ENCODE results near the gene PIEZO2. TPM values are rescaled to one million over a fixed set of nuclear protein-coding genes. Genes with fewer than 3 reads are reported as not detected.

PIEZO2 gene
- total RNA-seq, 1 donor from 2014 or later: 41.2 TPM

GRCh38 chr18:11040823-11041656 is 108.3 kb downstream of the PIEZO2 start:
- Histone ChIP-seq H3K9ac (ENCODE audit: low read depth in 1 of 3, low read length in 3 of 3) (no peak overlapping the region), H3K9me3 (ENCODE audit: control insufficient read depth in 3 of 3, low read length in 3 of 3) (no peaks in the 10 kb centered on the region), H3K4me1 (ENCODE audit: control insufficient read depth in 3 of 3, insufficient read depth in 3 of 3, low read length in 3 of 3) (no peaks in the 10 kb centered on the region), H3K36me3 (ENCODE audit: control insufficient read depth in 3 of 3, insufficient read depth in 3 of 3, low read length in 3 of 3) (no peaks in the 10 kb centered on the region), H3K4me3 (ENCODE audit: low read length in 3 of 3) (no peak overlapping the region), H3K27me3 (ENCODE audit: control insufficient read depth in 3 of 3, insufficient read depth in 3 of 3, low read length in 3 of 3) (no peaks in the 10 kb centered on the region), H3K27ac (ENCODE audit: low read depth, low read length) (no peak overlapping the region)

DNA sequence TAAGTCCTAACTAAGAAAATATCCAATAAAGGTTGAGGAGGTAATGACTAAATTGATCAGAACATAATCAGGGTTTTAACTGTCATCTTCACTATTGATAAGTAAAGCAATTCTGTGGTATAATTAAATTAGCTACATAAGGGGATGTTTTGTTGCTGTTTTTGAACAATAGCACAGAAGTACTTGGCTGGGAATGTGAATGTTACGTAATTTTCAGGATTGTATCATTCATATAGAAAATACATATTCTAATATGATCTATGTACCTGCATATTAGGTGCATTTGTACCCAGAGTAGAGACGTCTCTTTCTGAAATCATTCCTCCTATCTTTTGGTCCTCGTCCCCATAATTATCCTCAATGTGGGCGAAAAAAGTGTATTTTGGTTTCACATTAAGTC is 109.0 kb downstream of the PIEZO2 start:
- no peak overlapping the region for H3K4me3 ChIP-seq (ENCODE audit: low read length in 3 of 3)
- peaks cover 0 to 3% (median 0%) of the 10 kb centered on the region in 3 donors for H3K4me1 ChIP-seq (ENCODE audit: control insufficient read depth in 3 of 3, insufficient read depth in 3 of 3, low read length in 3 of 3)
- no peak overlapping the region for H3K27ac ChIP-seq (ENCODE audit: low read depth, low read length)
- H3K27me3 ChIP-seq (ENCODE audit: control insufficient read depth in 3 of 3, insufficient read depth in 3 of 3, low read length in 3 of 3): no peaks in the 10 kb centered on the region
- H3K36me3 ChIP-seq (ENCODE audit: control insufficient read depth in 3 of 3, insufficient read depth in 3 of 3, low read length in 3 of 3): no peaks in the 10 kb centered on the region
- H3K9me3 ChIP-seq (ENCODE audit: control insufficient read depth in 3 of 3, low read length in 3 of 3): no peaks in the 10 kb centered on the region
- H3K9ac ChIP-seq (ENCODE audit: low read depth in 1 of 3, low read length in 3 of 3): no peak overlapping the region

- Histone ChIP-seq H3K4me3 (ENCODE audit: low read length in 3 of 3) (no peak overlapping the region), H3K9me3 (ENCODE audit: control insufficient read depth in 3 of 3, low read length in 3 of 3) (no peaks in the 10 kb centered on the region), H3K9ac (ENCODE audit: low read depth in 1 of 3, low read length in 3 of 3) (no peak overlapping the region), H3K4me1 (ENCODE audit: control insufficient read depth in 3 of 3, insufficient read depth in 3 of 3, low read length in 3 of 3) (peaks cover 0 to 9% (median 0%) of the 10 kb centered on the region in 3 donors), H3K36me3 (ENCODE audit: control insufficient read depth in 3 of 3, insufficient read depth in 3 of 3, low read length in 3 of 3) (no peaks in the 10 kb centered on the region), H3K27me3 (ENCODE audit: control insufficient read depth in 3 of 3, insufficient read depth in 3 of 3, low read length in 3 of 3) (no peaks in the 10 kb centered on the region), H3K27ac (ENCODE audit: low read depth, low read length) (no peak overlapping the region)
These were observed 111.7 kb downstream of the PIEZO2 start for GRCh38 chr18:11037533-11038240.

DNA sequence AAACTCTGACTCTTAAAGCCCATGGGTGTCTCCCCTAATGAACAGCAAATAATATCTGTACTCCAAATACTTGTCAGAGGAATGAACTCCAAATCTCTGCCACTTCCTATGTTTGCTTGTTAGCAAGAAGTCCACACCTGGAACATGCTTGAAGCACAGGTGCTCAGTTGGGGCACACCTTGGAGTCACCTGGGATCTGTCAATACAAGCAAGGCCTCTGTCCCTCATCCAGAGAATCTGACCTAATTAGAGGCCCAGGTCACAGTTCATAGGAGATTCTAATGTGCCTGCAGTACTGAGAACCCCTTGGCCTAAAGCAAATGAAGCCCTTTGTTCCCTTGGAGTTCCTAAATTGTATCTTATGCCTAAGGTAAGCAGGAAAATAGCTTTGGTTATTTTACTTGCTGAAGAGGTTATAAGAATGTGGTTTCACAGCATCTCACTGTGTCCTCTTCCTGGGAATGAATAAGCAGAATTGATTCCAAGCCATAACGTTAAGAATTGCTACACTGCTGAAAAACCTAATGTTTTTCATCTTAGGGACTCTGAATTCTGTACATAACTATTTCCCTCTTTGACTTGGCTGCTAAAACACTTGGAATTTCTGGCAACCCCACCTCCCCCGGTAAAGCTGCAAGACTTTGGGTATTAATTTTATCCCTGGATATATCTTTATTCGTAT is 113.4 kb downstream of the PIEZO2 start:
- Histone ChIP-seq H3K27me3 (ENCODE audit: control insufficient read depth in 3 of 3, insufficient read depth in 3 of 3, low read length in 3 of 3) (no peaks in the 10 kb centered on the region), H3K9me3 (ENCODE audit: control insufficient read depth in 3 of 3, low read length in 3 of 3) (no peaks in the 10 kb centered on the region), H3K4me3 (ENCODE audit: low read length in 3 of 3) (no peak overlapping the region), H3K27ac (ENCODE audit: low read depth, low read length) (no peak overlapping the region), H3K4me1 (ENCODE audit: control insufficient read depth in 3 of 3, insufficient read depth in 3 of 3, low read length in 3 of 3) (peaks cover 0 to 10% (median 3%) of the 10 kb centered on the region in 3 donors), H3K36me3 (ENCODE audit: control insufficient read depth in 3 of 3, insufficient read depth in 3 of 3, low read length in 3 of 3) (no peaks in the 10 kb centered on the region), H3K9ac (ENCODE audit: low read depth in 1 of 3, low read length in 3 of 3) (no peak overlapping the region)

- peaks cover 0 to 10% (median 3%) of the 10 kb centered on the region in 3 donors for H3K4me1 ChIP-seq (ENCODE audit: control insufficient read depth in 3 of 3, insufficient read depth in 3 of 3, low read length in 3 of 3)
- H3K4me3 ChIP-seq (ENCODE audit: low read length in 3 of 3): no peak overlapping the region
- no peaks in the 10 kb centered on the region for H3K9me3 ChIP-seq (ENCODE audit: control insufficient read depth in 3 of 3, low read length in 3 of 3)
- H3K27ac ChIP-seq (ENCODE audit: low read depth, low read length): no peak overlapping the region
- no peaks in the 10 kb centered on the region for H3K36me3 ChIP-seq (ENCODE audit: control insufficient read depth in 3 of 3, insufficient read depth in 3 of 3, low read length in 3 of 3)
- H3K9ac ChIP-seq (ENCODE audit: low read depth in 1 of 3, low read length in 3 of 3): no peak overlapping the region
- no peaks in the 10 kb centered on the region for H3K27me3 ChIP-seq (ENCODE audit: control insufficient read depth in 3 of 3, insufficient read depth in 3 of 3, low read length in 3 of 3)
These were observed 114.0 kb downstream of the PIEZO2 start for GRCh38 chr18:11035376-11035775.

DNA sequence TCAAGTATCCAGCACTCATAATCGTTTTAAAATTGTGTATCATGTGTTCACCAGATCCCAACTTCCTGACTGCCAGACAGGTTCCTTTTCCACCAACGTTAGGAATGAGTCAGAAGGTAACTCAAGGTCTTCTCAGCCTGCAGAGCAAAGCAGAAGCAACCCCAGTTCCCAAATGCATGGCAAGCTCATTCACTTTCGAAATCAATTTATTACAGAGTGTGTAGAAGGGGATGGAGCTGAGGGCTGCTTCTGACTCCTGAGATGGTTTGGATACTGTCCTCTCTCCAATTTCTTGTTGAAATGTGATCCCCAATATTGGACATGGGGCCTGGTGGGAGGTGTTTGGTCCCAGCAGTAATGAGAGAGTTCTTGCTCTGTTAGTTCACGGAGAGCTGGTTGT is 114.5 kb downstream of the PIEZO2 start:
- Histone ChIP-seq H3K9ac (ENCODE audit: low read depth in 1 of 3, low read length in 3 of 3) (no peak overlapping the region), H3K4me3 (ENCODE audit: low read length in 3 of 3) (no peak overlapping the region), H3K4me1 (ENCODE audit: control insufficient read depth in 3 of 3, insufficient read depth in 3 of 3, low read length in 3 of 3) (peaks cover 0 to 10% (median 3%) of the 10 kb centered on the region in 3 donors), H3K27ac (ENCODE audit: low read depth, low read length) (no peak overlapping the region), H3K9me3 (ENCODE audit: control insufficient read depth in 3 of 3, low read length in 3 of 3) (no peaks in the 10 kb centered on the region), H3K36me3 (ENCODE audit: control insufficient read depth in 3 of 3, insufficient read depth in 3 of 3, low read length in 3 of 3) (no peaks in the 10 kb centered on the region), H3K27me3 (ENCODE audit: control insufficient read depth in 3 of 3, insufficient read depth in 3 of 3, low read length in 3 of 3) (no peaks in the 10 kb centered on the region)

DNA sequence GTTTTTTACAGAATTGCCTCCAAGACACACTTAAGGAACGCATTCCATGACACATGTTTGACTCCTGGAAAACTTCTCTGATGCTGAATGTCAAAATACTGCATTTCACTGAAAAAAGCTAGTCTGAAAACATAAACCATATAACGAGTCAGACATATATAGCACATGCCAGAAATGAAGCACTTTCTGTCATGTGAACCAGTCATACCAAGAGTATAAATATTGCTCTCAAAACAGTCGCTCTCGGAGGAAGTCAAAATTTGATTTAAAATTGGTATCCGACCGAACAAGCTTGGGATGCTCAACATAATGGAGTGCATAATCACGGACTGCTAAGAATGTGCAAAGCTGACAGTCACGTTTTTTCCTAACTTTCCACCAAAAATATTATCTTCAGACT is 115.9 kb downstream of the PIEZO2 start:
- Histone ChIP-seq H3K27ac (ENCODE audit: low read depth, low read length) (no peak overlapping the region), H3K27me3 (ENCODE audit: control insufficient read depth in 3 of 3, insufficient read depth in 3 of 3, low read length in 3 of 3) (no peaks in the 10 kb centered on the region), H3K4me1 (ENCODE audit: control insufficient read depth in 3 of 3, insufficient read depth in 3 of 3, low read length in 3 of 3) (peaks cover 0 to 10% (median 3%) of the 10 kb centered on the region in 3 donors), H3K9ac (ENCODE audit: low read depth in 1 of 3, low read length in 3 of 3) (no peak overlapping the region), H3K4me3 (ENCODE audit: low read length in 3 of 3) (no peak overlapping the region), H3K36me3 (ENCODE audit: control insufficient read depth in 3 of 3, insufficient read depth in 3 of 3, low read length in 3 of 3) (no peaks in the 10 kb centered on the region), H3K9me3 (ENCODE audit: control insufficient read depth in 3 of 3, low read length in 3 of 3) (no peaks in the 10 kb centered on the region)

- no peaks in the 10 kb centered on the region for H3K27me3 ChIP-seq (ENCODE audit: control insufficient read depth in 3 of 3, insufficient read depth in 3 of 3, low read length in 3 of 3)
- H3K9ac ChIP-seq (ENCODE audit: low read depth in 1 of 3, low read length in 3 of 3): no peak overlapping the region
- H3K4me1 ChIP-seq (ENCODE audit: control insufficient read depth in 3 of 3, insufficient read depth in 3 of 3, low read length in 3 of 3): peaks cover 0 to 10% (median 3%) of the 10 kb centered on the region in 3 donors
- no peaks in the 10 kb centered on the region for H3K9me3 ChIP-seq (ENCODE audit: control insufficient read depth in 3 of 3, low read length in 3 of 3)
- H3K36me3 ChIP-seq (ENCODE audit: control insufficient read depth in 3 of 3, insufficient read depth in 3 of 3, low read length in 3 of 3): no peaks in the 10 kb centered on the region
- H3K4me3 ChIP-seq (ENCODE audit: low read length in 3 of 3): no peak overlapping the region
- H3K27ac ChIP-seq (ENCODE audit: low read depth, low read length): no peak overlapping the region
These were observed 117.4 kb downstream of the PIEZO2 start for GRCh38 chr18:11031966-11032365.

GRCh38 chr18:11029021-11029420 is 120.3 kb downstream of the PIEZO2 start:
- Histone ChIP-seq H3K9ac (ENCODE audit: low read depth in 1 of 3, low read length in 3 of 3) (no peak overlapping the region), H3K27me3 (ENCODE audit: control insufficient read depth in 3 of 3, insufficient read depth in 3 of 3, low read length in 3 of 3) (no peaks in the 10 kb centered on the region), H3K4me3 (ENCODE audit: low read length in 3 of 3) (no peak overlapping the region), H3K27ac (ENCODE audit: low read depth, low read length) (no peak overlapping the region), H3K9me3 (ENCODE audit: control insufficient read depth in 3 of 3, low read length in 3 of 3) (no peaks in the 10 kb centered on the region), H3K4me1 (ENCODE audit: control insufficient read depth in 3 of 3, insufficient read depth in 3 of 3, low read length in 3 of 3) (peaks cover 0 to 3% (median 3%) of the 10 kb centered on the region in 3 donors), H3K36me3 (ENCODE audit: control insufficient read depth in 3 of 3, insufficient read depth in 3 of 3, low read length in 3 of 3) (no peaks in the 10 kb centered on the region)

GRCh38 chr18:11027862-11028261 is 121.5 kb downstream of the PIEZO2 start:
- H3K27ac ChIP-seq (ENCODE audit: low read depth, low read length): no peak overlapping the region
- peaks cover 0 to 3% (median 3%) of the 10 kb centered on the region in 3 donors for H3K4me1 ChIP-seq (ENCODE audit: control insufficient read depth in 3 of 3, insufficient read depth in 3 of 3, low read length in 3 of 3)
- H3K9me3 ChIP-seq (ENCODE audit: control insufficient read depth in 3 of 3, low read length in 3 of 3): no peaks in the 10 kb centered on the region
- H3K9ac ChIP-seq (ENCODE audit: low read depth in 1 of 3, low read length in 3 of 3): no peak overlapping the region
- no peak overlapping the region for H3K4me3 ChIP-seq (ENCODE audit: low read length in 3 of 3)
- H3K36me3 ChIP-seq (ENCODE audit: control insufficient read depth in 3 of 3, insufficient read depth in 3 of 3, low read length in 3 of 3): no peaks in the 10 kb centered on the region
- H3K27me3 ChIP-seq (ENCODE audit: control insufficient read depth in 3 of 3, insufficient read depth in 3 of 3, low read length in 3 of 3): no peaks in the 10 kb centered on the region
